Measurements from ENCODE around the gene ZNF672.
"Not testable (repeated sequence)": the region's sequence is repeated elsewhere in the genome, so short reads cannot be mapped to it uniquely, and the experiment has no call there.

ZNF672 gene

DNA sequence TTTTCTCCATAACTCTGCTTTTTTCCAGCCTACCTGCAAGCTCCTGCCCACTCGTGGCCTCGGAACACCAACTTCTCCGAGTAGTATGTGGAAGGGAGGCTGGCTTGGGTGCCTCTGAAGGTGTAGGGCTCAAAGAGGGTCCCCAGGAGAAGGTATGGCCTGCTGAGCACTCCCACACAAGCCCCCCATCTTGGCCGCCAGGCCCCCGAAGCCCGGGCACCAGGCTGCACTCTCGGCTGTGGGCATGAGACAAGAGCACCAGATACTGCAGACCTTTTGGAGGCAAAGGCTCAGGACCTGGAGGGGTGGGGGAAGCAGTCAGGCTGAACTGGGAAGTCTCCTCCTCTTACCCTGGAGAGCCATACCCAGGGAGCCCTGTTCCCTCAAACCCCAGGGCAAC lies 19.2 kb downstream of the ZNF672 start:
- no peak for DNase-seq

DNA sequence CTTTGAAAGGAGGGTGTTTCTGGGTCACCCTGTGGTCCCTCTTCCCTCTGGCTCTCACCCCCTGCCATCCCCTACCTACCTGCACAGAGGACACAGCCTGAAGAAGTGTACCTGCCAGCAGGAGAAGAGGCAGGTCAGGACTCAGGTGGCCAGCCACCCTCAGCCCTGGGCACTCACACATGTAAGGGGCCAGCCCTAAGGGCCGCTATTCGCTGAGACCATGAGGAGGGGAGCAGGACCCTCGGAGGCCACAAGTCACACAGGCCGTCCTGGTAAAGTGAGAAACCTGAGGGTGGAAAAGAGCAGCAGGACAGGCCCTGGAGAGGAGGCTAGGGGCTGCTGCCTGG lies 19.7 kb downstream of the ZNF672 start:
- no peak for DNase-seq

DNA sequence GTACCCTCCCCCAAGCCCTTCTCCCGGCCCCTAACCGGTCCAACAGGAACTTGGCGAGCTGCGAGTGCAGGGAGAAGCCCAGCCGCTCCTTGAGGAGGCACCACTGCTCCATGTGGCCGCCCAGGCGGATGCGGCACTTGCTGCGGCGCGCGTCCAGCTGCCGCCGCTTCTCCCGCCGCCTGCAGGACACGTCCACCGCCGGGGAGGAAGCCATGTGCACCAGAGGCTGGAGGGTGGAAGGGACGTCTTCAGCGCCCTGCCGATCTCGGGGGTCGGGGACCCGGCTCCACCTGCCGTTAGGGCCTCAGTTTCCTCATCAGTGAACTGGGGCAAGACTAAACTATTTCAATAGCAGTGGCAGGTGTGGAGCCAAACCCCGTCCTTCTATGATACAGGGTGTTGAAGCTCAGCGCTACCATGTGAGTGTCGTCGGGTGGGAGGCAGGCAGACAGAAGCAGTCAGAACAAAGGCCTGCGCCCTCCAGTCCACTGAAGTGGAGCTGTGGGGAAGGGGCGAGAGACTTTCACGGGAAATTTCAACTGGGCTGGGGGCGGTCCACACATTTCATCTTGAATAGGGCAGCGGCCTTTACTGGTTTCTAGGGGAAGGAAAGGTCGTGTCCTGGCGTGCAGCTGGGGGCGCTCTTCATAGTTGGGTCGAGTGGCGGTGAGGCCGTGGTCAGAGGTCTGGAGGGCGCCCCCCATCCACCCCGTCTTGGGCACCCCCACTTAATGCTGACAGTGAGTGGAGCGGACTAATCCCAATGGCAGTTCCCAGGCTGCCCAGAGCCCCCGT lies 20.3 kb downstream of the ZNF672 start:
- DNase-seq: peak; percentile 82

DNA sequence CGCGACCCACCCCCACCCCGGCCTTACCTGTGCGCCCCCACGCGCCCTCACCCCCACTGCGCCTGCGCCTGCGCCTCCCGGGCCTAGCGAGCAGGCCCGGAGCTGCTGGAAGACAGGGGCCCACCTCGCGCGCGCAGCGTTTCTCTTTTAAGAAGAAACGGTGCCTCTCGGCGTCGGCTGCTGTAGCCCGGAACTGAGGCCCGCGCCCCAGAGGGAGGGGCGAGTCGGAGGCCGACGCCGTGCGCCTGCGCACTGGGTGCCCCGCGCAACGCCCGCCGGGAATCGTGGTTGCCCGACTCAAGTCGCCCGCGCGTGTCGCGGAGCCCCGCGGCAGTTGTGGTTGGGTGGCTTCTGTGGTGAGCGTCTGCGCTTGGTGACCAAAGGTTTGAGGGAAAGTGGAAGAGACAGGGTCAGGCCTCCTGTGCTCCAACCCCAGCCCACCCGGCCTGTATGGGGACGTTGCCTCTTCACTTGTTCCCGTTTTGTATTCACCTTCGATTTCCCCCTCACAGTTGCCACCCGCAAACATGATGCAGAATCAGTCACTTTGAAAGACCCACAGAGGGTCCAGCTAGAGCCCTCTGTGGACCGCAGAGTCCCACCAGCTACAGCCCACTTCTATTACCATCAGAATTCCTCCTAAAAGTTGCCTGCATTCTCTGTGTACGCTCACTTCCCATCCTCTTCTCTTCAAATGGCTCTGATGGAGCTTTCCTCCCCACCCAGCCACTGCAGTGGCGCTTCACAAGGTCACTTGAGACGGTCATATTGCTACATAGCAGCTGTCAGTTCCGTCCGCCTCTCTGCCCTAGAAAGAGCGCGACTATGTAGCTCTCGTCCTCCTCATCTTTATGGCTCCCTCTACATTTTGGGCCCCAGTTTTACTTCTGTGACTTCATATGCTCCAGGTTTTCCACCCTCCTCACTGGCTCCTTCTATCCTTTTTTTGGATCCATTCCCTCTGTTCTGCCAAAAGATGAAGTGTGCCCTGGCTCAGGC lies 21.2 kb downstream of the ZNF672 start, which contains the start of gene ZNF692:
Gene ZNF692 (minus strand): TSS at position 195 of the 999 bp plus-strand sequence. CDS start 776 bp downstream, outside the sequence.
- peak; percentile 98 for DNase-seq

DNA sequence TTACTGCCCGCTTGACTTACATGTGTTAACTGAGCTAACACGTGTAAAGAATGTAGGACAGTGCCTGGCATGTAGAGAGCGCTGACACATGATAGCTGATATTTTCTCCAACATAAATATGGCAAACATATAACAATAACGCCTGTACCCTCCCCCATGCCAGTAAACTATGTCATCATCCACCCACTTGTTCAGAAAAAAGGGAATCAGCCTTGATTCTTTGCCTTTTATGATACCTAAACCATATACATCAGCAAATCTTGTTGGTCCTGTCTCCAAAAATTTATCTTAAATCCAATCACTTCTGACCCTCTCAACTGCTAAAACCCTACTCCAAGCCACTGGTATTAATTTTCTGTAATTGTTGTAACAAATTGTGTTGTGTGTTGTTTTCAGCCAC lies 22.0 kb downstream of the ZNF672 start:
- no peak for DNase-seq

DNA sequence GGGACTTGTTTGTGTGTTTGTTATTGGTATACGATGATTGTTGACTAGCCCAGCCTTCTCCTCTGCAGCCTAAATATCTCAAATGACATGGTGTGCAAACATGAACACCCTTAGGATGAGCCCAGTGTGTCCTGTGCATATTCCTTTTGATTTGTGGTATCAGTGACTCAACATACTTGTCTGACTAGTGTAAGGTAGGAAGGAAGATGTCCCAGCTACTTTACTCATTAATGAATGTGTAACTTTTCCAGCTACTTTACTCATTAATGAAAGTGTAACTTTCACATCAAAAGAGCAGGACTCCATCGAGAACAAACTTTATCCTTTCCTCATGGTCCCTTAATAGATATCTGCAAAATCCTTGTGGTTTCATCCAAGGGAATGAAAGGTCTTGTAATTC lies 23.6 kb downstream of the ZNF672 start:
- no peak for DNase-seq

DNA sequence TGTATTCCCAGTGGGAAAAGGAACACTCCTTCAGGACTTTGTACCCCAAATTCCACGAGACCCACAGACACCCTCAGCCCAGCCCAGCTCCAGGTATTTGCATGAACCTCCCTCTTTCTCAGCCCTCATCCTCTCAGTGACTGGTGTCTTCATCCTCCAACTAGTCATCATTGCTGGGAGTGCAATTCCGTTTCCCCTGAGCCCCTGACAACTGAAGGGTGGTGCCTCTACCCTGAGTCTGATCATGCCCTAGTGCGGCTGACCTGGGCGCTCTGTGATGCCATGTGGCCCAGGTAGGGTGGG lies 24.6 kb downstream of the ZNF672 start:
- DNase-seq: no peak

DNA sequence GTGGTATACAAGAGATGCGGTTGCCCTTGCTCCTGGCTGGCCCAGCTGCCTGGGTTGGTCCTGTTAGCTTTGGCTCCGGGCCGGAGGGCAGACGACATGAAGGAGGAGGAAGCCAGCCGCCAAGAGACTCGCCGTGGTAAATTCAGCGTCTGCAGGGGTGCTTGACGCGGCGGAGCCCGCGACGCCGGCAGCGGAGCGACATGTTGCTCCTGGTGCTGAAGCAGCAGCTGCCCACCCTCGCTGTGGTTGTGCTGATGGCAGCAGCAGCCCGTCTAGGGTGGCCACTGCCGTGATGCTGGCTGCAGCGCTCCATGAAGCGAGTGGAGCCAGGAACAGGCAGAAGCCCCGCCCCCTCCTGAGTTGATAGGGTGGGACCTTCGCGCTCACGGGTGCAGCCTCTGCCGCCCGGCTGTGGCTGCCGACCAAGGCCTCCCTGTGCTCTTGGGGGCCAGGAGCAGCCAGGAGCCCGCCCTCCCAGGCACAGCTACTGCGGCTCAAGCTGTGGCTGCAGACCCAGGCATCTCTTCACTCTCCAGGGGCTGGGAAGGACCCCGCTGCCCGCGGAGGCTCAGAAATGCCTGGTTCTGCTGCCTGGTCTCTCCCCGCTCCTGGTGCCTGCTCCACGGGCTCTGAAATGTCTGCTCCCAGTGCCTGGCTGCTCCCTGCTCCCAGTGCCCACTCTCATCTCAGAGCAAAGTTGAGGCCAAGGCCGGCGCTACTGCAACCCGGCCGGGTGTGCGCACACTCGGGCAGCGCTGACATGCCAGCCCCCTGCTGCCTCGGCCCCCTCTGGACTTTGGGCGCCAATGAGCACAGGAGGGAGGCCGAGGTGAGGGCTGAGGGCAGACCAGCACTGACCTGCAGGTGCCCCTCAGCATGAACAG lies 25.2 kb downstream of the ZNF672 start:
- peak; percentile 91 for DNase-seq

DNA sequence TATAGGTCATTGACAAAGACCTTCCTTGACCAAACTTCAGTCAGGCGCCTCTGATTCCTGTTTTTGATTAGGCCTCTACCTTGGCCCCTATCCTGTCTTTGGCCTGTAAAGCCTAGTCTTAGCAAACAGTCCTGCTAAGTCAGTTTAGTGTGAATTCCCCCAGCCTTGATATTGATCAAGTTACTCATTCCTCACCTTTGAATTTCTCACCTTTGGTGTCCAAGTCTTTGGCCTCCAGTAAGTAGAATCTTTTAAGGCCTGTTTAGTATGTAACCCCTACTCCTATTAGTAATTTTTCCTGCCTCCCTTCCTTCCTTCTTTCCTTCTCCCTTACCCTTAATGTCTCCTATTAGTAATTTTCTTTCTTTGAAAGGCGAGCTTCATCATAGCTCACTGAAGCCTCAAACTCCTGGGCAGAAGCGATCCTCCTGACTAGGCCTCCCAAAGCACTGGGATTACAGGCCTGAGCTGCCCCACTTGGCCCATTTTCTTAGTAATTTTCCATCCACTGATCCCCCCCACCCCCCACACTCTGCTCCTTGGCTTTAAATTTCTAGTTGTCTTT lies 33.9 kb downstream of the ZNF672 start:
- no peak for DNase-seq

DNA sequence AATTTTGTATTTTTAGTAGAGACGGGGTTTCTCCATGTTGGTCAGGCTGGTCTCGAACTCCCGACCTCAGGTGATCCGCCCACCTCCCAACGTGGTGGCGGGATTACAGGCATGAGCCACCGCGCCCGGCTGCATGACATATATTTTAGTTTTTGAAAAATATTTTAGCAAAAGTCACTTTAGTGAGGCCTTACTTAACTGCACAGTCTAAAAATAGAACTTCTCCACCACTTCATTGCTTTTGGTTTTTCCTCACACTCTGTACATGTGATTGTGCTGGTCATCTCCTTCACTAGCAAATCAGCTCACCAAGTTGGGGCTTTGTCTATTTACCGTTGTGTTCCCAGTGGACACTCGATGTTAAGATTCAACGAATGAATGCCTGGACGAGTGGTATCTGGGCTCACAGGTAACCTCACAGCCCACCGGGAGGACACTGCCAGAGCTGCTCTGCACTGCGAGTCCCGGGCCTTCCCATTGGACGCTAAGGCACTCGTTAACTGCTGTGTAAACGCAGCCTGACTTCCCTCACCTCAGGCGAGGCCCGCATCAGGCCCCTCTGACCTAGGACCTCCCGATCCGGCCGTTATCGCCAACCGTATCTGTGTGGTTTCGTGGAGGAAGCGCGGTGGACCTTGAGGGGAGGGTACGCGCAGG lies 34.9 kb downstream of the ZNF672 start:
- peak; percentile 43 for DNase-seq

DNA sequence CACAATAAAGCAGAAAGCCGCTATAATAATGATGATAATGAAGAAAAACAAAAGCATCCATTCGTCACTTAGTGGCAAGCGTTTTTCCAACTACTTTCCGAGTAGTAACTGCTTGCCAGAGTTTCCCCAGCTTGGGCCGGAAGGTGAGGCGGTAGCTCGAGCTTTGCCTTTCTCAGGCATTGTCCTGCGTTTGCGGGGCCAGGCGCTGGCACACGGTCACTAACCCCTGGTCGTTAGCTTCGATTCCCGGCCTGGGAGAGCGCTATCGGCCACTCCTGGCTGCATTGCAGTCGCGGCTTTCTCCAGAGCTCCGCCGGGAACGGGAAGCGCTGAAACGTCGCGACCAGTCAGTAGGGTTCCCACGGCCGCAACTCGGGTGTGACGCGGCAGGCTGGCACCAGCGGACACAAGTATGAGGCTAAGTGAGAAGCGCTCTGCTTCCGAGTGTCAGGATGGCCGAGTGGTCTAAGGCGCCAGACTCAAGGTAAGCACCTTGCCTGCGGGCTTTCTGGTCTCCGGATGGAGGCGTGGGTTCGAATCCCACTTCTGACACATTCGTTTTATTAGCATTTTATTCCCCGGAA lies 35.5 kb downstream of the ZNF672 start:
- DNase-seq: peak; percentile 94

DNA sequence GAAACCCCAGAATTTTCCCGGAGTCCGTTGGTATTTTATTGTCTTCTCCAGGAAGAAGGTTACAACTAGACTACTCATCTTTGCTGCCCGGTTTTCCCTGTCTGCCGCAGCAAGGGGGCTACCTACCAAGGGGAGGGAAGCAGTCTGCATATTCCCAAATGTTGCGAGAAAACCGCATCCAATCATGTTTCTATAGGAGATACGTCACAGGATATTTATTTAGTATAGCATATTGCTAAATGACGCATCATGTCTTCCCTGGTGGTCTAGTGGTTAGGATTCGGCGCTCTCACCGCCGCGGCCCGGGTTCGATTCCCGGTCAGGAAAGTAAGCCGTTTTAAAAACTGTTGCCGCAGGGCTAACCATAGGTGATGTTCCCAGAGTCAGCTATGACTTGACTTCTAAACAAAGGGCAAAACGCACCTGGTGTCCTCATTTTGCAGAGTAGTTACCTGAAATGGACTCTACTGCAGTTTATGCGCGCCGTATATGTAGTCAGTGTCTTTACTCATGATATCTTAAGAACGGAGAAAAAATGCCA lies 36.0 kb downstream of the ZNF672 start:
- peak; percentile 89 for DNase-seq

DNA sequence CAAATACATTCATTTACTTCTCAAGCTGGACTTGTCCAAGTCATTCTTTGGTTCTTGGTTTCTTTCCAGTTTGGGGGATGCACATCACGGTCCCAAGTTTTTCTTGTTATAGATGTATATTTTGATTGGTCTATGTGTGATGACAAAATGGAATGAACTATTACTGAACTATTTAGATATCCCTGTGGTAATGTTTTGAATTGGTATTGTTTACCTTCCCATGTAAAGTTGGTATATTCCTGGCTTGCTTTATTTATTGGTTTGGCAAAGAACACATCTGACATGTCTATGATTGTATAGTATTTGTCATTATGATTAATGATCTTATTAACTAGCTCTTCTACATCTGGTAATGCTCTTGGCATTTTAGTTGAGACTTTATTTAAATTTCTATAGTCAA lies 43.2 kb downstream of the ZNF672 start:
- no peak for DNase-seq

DNA sequence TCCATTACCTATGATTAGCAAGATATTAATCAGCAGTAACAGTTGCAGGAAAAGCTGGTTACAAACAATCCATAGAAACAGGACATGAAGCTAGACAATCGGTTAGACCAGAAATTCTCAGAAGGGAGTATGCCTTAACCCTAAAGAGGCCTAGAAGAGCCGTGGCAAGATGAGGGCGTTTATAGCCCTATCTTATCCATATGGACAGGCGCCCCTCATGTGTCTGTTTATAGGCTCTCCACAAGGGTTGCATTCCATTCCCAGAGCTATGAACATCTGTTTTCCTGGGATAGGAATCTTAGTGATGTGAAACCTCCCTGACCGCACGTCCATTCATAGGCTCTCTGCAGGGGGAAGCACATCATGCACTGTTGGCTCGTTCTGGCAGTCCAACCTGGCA lies 44.4 kb downstream of the ZNF672 start:
- DNase-seq: not testable (repeated sequence)

DNA sequence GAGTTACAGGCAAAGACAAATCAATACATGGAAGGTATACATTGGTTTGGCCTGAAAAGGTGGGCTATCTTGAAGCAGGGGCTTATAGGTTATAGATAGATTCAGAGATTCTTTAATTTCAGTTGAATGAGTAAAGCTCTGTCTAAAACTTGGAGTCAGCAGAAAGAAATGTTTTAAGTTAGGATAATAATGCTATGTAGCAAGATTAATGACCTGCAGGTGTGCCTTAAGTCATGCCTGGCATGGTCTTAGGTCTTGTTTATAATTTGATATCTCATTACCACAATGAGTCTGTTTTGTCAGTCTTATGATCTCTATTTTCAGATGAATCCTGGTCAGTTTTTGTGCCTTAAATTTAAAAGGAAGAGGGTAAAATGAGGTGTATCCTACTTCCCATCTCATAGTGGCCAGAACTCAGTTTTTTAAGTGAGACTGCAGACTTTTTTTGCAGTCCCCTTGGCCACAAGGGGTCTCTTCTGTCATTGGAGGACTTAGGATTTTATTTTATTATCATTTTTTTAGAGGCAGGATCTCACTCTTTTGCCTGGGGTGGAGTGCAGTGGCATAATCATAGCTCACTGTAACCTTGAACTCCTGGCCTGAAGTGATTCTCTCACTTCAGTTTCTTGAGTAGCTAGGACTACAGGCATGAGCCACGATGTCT lies 46.7 kb downstream of the ZNF672 start:
- DNase-seq: no peak

DNA sequence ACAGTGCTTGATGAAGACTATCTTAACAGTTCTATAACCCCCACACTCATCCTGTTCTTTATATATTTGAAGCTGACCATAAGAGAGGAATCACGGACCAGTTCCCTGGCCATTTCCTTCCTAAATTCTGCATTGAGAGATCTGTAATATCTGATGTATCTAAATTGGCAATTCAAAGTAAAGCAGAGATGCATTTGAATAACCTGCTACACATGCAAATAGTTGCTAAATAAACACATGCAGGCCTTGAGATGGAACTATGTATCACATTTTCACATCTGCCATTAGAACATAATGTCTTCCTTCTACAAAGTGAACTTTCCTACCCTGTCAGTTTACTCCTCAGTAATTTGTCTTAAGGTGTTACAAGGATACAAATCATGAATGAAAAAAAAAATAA lies 47.6 kb downstream of the ZNF672 start:
- no peak for DNase-seq

DNA sequence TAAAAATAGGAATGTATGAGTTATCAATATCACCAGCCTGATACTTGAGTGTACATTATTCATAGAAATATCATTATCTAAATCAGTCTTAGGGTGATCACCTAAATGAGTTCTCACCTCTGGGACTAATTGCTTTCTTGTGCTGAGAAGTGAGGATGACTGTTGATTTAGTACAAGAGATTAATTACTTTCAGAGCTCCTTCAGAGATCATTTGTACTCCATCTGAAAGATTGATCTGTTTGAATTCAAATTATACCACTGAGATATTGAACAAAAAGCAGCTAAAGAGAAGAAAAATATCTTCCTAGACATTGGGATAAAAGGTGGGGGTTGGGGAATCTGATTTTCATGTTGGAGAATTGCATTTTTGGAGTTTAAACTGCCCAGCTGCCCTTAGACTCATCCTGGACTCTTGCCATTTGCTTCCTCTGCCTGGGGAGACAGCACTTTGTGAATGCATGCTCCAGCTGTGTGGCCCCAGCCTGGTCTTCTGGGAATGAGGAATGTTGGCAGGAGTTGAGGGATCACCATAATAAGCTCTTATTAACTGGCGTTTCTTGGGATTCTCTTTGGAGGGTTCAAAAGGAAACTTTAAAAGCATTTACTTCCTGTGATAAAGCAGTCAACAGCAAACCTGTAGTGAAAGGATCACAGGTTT lies 48.3 kb downstream of the ZNF672 start:
- DNase-seq: no peak

DNA sequence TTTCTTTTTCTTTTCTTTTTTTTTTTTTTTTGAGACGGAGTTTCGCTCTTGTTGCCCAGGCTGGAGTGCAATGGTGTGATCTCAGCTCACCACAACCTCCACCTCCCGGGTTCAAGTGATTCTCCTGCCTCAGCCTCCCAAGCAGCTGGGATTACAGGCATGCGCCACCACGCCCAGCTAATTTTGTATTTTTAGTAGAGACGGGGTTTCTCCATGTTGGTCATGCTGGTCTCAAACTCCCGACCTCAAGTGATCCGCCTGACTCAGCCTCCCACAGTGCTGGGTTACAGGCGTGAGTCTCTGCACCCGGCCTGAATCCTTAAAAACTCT lies 51.9 kb downstream of the ZNF672 start:
- not testable (repeated sequence) for DNase-seq

DNA sequence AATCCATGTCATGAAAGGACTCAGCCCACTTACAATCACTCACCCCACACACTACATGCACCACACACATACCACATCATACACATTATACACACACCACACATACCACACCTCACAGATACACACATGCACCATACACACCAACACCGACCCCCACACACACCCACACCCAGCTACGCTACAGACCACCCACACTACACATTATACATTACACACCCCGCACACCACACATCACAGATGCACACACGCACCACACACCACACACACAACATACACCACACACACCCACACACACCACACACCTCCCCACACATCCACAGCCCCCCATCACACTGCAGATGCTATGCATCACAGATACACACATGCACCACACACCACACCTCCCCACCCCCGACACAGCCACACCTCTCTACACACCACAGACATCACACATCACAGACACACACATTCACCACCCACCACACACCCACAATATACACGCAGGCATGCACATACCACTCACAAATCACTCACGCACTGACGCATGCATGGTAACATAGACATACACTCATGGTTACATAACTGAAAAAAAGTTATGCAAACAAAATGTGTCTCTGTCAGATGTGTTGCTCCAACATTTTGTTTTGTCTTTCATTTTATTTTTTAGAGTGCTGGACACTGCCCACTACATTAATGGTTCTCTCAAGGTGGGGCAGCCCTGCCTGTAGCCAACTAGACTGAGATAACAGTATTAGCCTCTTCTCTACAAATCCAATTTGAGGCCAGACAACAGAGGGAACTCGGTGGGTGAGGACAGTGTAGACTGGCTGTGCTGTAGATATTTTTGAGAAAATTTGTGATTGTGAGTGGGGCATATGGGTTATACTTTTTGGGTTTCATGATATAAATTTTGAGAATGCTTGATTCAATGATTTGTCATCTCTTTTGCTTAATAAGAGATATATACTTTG lies 52.8 kb downstream of the ZNF672 start:
- DNase-seq: no peak

All from NCI-H1092 (cell line).